ENCODE data around the gene FAM72B.
"Not testable (repeated sequence)": the region's sequence is repeated elsewhere in the genome, so short reads cannot be mapped to it uniquely, and the experiment has no call there.

DNA sequence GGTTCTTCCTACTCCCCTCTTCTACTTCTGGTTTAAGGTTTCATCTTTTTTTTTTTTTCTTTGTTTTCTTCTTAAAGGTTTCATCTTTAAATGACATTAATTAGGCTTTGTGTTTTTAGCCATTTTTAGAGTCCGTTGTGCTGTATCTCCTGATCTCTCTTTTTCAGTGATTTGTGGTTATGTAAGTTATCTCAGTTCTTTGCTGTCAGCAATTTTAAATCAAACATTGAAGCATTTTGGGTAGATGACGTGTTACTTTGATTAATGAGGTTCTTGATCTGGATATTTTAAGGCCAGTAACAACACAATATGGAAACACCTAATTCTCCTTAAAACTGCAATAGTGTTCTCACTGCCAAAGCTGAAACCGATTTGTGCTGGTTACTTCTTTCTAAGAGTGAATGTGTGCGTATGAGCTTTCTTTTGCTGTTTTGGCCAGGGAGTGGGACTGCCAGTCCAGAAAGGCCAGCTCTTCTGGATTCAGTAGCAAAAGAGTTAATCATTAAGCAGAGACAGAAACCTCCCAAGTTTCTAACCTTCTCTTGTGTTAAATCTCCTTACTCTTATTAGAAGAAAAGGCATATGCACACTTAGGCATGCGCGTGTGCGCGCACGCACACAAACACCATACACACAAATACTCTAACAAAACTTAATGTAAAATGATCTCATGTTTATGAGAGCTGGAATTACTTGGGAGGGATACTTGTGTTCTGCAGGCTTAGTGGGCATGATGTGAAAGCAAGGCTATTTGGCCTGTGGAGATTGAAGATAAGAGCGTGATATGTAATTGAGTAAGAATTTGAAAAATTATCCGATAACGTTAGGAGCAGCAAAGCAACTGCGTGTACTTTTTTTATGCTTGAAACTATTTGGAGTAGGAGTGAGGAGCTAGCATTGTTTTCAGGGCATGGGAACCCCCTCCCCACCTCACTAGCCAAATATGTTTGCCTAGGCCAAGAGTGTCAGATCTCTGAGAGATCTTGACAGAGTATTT is 17.1 kb upstream of the FAM72B start:
- TF ChIP-seq, protein P1, sequence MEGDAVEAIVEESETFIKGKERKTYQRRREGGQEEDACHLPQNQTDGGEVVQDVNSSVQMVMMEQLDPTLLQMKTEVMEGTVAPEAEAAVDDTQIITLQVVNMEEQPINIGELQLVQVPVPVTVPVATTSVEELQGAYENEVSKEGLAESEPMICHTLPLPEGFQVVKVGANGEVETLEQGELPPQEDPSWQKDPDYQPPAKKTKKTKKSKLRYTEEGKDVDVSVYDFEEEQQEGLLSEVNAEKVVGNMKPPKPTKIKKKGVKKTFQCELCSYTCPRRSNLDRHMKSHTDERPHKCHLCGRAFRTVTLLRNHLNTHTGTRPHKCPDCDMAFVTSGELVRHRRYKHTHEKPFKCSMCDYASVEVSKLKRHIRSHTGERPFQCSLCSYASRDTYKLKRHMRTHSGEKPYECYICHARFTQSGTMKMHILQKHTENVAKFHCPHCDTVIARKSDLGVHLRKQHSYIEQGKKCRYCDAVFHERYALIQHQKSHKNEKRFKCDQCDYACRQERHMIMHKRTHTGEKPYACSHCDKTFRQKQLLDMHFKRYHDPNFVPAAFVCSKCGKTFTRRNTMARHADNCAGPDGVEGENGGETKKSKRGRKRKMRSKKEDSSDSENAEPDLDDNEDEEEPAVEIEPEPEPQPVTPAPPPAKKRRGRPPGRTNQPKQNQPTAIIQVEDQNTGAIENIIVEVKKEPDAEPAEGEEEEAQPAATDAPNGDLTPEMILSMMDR (IDR thresholded peaks at IDR 0.05 in 2 of 3, conservative IDR thresholded peaks at IDR 0.05 in 1 of 3; ENCODE audit: borderline replicate concordance in 1 of 3, insufficient read depth in 1 of 3, low read depth in 2 of 3, low read length in 2 of 3), result not testable (repeated sequence)
- not testable (repeated sequence) for TF ChIP-seq ZNF274 (IDR thresholded peaks at IDR 0.05; ENCODE audit: low read depth, low read length); EZH2phosphoT487 (IDR thresholded peaks at IDR 0.05; ENCODE audit: borderline replicate concordance); POLR2AphosphoS5 (IDR thresholded peaks at IDR 0.05; ENCODE audit: low read depth, low read length)
